NCI-H524 treated with DMSO at 0.1 percent for 48 hours (cell line): ENCODE measurements around the gene ACTN3.
A peak's percentile ranks its signal among the peaks of the same experiment; 100 is the strongest.
"Not testable (repeated sequence)": the region's sequence is repeated elsewhere in the genome, so short reads cannot be mapped to it uniquely, and the experiment has no call there.

Experiments used
- DNase-seq: peaks from one replicate; lab custom pipeline; 2025; lab: John Stamatoyannopoulos, UW

ACTN3 gene

GRCh38 chr11:66564984-66565383, 18.3 kb downstream of the ACTN3 start:
- DNase-seq: no peak

DNA sequence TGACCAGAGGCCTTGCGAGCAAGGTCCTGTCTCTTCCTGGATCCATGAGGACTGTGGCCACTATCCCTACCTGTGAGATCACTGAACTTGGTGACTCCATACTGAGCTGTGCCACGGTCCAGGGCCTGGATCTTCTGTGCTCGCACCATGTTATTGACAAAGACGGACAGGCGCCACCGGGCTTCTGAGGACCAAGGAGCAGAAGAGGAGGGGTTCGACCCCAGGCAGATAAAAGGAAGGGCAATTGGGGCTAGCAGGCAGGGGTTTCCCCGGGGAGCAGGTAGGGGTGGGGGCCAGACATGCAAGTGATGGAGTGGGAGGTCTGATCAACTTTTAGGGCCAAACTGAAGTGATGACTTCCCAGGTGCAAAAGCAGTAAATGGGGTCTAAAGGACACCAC, 19.5 kb downstream of the ACTN3 start:
- no peak for DNase-seq

GRCh38 chr11:66567787-66568123, 21.1 kb downstream of the ACTN3 start:
- DNase-seq: no peak

DNA sequence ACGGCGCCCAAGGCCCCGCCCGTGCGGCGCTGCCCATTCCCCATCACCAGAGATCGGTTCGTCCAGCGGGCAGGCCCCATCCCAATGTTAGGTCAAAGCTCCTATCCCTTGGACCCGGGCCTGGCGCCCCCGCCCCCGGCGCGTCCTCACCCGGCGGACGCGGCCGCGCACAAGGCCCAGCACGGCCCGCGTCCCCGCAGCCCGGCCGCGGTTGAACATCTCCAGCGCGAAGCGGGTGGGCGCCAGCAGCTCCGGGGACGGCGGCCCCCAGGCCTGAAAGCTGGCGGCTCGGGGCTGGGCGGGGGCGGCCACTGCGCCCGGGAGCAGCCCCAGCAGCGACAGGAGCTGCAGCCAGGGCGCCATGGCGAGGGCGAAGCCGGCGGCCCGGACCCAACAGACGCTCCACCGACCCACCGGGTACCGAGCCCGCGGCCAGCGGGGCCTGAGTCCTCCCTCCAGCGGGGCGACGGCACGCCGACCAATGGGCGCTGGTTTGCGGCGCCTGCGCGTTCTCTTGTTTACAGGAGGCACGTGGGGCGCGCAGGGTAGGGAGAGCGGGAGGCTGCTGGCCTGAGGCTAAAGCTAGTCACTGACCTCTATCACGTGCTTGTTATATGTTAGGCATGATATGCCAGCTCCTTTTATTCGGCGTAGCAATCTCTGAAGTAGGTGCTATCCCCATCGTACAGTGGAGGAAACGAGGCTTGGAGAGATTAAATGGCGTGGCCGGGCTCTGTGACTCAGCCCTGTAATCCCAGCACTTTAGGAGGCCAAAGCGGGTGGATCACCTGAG, 21.6 kb downstream of the ACTN3 start, which contains the start of gene CTSF:
TSS of gene CTSF (minus strand) at position 483 of the 793 bp plus-strand sequence. CDS start at position 363, 120 bp downstream.
- DNase-seq: no peak

- DNase-seq: no peak
Measured at GRCh38 chr11:66569076-66569475, 22.4 kb downstream of the ACTN3 start.

- DNase-seq: no peak
Measured at GRCh38 chr11:66570079-66570849, 23.6 kb downstream of the ACTN3 start.

DNA sequence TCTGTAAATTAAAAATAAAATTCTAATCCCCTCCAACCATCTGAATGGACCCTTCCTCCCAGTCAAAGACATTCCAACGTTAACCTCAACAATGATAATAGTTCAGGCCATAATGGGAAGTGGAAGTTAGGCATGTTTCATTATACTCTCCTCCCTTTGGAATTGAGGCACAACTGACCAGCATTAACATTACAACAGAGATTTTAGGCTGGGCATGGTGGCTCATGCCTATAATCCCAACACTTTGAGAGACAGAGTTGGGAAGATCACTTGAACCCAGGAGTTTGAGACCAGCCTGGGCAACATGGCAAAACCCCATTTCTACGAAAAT, 24.1 kb downstream of the ACTN3 start:
- DNase-seq: no peak

GRCh38 chr11:66579017-66579606, 32.4 kb downstream of the ACTN3 start:
- DNase-seq: no peak

DNA sequence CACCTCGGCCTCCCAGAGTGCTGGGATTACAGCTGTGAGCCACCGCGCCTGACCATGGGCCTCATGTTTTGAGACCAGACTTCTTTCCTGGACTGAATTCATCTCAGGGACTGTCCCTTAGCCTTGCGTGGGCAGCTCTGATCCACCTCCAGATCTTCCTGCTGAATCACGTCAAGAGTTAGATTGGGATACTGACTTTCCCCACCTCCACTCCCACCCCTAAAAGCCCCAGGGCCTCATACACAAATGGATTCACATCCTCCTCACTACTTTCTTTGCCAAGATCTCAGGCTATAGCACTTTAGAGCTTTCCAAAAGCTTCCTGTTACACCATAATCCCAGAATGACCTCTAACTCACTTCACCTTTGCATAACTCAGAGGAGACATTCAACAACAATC, 34.1 kb downstream of the ACTN3 start:
- no peak for DNase-seq

- DNase-seq: no peak
Measured at GRCh38 chr11:66581261-66581660, 34.6 kb downstream of the ACTN3 start.

DNA sequence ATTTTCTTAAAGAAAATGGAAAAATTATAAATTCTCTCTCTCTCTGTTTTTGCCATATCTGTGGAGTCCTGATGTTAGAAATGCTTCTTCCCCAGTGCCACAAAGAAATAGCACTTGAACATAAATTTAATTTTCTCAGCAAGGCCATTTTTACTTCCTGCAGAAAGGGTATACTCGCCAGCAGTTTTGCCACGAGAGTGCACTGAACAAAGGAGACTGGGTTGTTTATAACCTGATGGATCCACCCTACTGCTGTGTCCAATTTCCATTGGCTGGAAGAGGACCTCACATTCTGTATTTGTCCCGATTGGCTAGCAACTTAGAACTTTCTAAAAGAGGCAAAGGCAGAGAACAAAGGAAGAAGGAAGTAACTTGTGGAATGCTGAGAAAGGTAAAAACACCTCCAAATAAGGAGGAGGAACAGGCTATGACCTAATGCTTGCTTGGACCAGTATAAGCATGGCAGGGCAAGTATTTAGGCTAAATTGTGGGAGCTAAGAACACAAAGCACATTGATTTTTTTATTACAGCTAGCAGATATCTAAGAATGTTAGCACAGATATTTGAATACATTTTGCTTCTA, 36.0 kb downstream of the ACTN3 start:
- DNase-seq: not testable (repeated sequence)

DNA sequence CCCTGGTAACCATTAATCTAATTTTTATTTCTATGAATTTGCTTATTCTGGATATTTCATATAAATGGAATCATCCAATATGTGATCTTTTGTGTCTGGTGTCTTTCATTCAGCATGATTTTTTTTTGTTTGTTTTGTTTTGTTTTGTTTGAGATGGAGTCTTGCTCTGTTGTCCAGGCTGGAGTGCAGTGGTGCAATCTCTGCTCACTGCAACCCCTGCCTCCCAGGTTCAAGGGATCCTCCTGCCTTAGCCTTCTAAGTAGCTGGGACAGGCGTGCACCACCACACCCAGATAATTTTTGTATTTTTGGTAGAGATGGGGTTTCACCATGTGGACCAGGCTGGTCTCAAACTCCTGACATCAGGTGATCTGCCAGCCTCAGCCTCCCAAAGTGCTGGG, 38.7 kb downstream of the ACTN3 start:
- not testable (repeated sequence) for DNase-seq

DNA sequence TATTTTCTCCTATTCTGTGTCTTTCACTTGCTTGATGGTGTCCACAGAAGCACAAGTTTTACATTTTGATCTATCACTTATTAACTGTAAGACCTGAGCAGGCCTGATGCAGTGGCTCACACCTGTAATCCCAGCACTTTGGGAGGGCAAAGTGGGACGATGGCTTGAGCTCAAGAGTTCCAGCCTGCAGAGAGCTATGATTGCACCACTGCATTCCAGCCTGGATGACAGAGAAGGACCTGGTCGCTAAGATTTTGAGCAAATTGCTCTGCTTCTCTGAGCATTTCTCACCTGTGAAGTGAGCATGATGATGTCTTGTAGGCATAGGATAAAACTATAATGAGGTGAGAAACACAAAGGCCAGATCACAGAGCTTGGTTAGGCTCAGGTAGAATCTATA, 39.4 kb downstream of the ACTN3 start:
- DNase-seq: no peak

DNA sequence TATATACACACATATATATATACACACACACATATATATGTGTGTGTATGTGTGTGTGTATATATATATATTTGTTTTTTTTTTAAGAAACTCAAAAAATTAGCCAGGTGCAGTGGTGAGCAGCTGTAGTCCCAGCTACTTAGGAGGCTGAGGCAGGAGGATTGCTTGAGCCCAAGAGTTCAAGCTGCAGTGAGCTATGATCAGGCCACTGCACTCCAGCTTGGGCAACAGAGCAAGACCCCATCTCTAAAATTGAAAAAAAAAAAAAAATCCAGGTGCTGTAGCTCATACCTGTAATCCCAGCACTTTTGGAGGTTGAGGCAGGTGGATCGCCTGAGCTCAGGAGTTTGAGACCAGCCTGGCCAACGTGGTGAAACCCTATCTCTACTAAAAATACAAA, 42.6 kb downstream of the ACTN3 start:
- not testable (repeated sequence) for DNase-seq

DNA sequence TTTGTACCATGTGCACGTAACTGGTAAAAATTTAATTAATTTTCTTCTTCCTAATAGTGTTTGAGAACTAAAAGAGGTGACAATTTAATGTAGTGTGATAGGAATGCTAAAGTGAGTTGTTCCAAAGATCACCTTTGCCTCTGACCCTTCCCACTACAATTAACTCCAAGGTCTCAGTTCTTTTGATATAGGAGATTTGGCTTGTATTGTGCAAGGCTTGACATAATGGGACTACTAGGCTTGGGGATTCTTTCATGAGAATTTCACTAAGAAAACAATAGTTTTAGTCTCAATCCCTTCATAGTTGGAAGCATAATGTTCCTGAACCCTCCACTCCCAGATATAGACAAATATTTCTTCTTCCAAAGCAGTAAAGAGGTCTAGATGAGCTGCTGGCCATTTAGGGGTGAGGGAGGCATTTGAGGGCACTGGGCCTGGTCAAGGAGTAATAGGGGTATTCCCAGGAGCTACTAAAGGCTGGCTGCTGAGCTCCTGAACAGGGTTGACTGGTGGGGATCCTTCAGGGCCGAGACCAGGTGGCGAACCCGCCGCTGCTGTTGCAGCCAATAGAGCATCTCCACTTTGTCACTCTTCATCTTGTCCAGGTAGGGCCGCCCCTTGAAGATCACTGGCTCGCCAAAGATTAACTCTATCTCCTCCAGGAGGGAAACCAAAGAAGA, 43.4 kb downstream of the ACTN3 start:
- DNase-seq: no peak

GRCh38 chr11:66591175-66591574, 44.5 kb downstream of the ACTN3 start:
- DNase-seq: no peak

GRCh38 chr11:66592457-66593302, 46.0 kb downstream of the ACTN3 start, which contains the start of the genes CCDC87 and CCS:
Gene CCDC87 (minus strand): TSS chr11:66593063. CDS start chr11:66593015, 48 bp downstream.
Gene CCS (plus strand): TSS chr11:66593185. CDS start chr11:66593262, 77 bp downstream.
- peak; percentile 58 for DNase-seq

DNA sequence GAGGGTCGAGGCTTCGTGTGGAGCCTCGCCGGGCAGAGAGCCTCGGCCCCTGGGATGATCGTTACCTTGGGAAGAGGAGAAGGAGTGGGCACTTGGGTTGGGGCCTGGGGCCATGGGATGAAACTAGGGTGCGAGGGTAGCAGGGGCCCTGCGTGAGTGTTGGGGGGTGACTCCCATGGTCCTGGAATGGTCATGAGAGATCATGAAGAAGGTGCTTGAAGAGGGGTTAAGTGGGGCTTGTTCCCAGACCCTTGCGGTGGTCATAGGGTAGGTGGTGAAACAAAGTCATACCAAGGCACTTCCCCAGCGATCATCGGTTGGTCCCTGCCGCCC, 46.6 kb downstream of the ACTN3 start:
- no peak for DNase-seq

GRCh38 chr11:66593650-66594049, 46.9 kb downstream of the ACTN3 start:
- no peak for DNase-seq

- no peak for DNase-seq
Measured at GRCh38 chr11:66595245-66595904, 48.7 kb downstream of the ACTN3 start.

GRCh38 chr11:66598993-66599392, 52.3 kb downstream of the ACTN3 start:
- no peak for DNase-seq
